ENCODE data around the gene CTSC. TPM values are rescaled to one million over a fixed set of nuclear protein-coding genes. Genes with fewer than 3 reads are reported as not detected.

The CTSC gene
- total and polyA plus RNA-seq, 9 donors: 20.3 to 257 (median 29.2) TPM

DNA sequence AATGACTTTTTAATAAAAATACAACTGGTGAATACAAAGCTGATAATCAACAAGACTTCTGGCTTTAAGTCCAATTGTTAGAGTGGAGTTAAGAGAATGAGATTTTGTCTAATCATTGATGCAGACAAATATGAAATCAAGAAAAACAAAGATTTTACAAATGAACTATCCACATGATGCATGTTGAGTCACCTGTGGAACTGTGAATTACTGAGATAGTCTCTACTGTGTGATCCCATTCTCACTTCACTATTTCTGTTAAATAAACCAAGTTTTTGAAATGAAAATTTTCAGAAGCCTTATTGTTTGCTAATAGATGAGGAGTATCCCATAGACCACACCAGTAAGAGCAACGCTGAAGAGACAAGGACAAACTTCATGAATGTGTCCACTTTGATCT lies 8.4 kb upstream of the CTSC start:
- no peak overlapping the region for H3K27ac ChIP-seq
- 91 to 94% (median 92%) methylated on average over 1 of the region's 1 CpG for WGBS, 3 donors
- intact Hi-C loops (cut with DNase I): no loop called here

GRCh38 chr11:88345408-88345807 lies 7.9 kb upstream of the CTSC start:
- Histone ChIP-seq H3K9me3 (no peaks in the 10 kb centered on the region), H3K27ac (no peak overlapping the region), H3K4me1 (ENCODE audit: insufficient read depth) (no peaks in the 10 kb centered on the region), H3K36me3 (no peaks in the 10 kb centered on the region), H3K27me3 (no peaks in the 10 kb centered on the region), H3K4me3 (no peak overlapping the region)
- intact Hi-C loops (cut with DNase I): no loop called here
- WGBS, 3 donors: 91 to 95% (median 91%) methylated on average over 2 of the region's 2 CpGs
- no peak for DNase-seq
- TF ChIP-seq CTCF (IDR thresholded peaks at IDR 0.05) (no peak), POLR2A (IDR thresholded peaks at IDR 0.05) (no peak), EP300 (IDR thresholded peaks at IDR 0.05) (no peak)

More for the DNA sequence above, 8.4 kb upstream of the CTSC start:
- TF ChIP-seq CTCF (IDR thresholded peaks at IDR 0.05) (no peak), EP300 (IDR thresholded peaks at IDR 0.05) (no peak), POLR2A (IDR thresholded peaks at IDR 0.05) (no peak)
- Histone ChIP-seq H3K9me3 (no peaks in the 10 kb centered on the region), H3K27me3 (no peaks in the 10 kb centered on the region), H3K4me3 (no peak overlapping the region), H3K36me3 (no peaks in the 10 kb centered on the region), H3K4me1 (ENCODE audit: insufficient read depth) (no peaks in the 10 kb centered on the region)
- no peak for DNase-seq

DNA sequence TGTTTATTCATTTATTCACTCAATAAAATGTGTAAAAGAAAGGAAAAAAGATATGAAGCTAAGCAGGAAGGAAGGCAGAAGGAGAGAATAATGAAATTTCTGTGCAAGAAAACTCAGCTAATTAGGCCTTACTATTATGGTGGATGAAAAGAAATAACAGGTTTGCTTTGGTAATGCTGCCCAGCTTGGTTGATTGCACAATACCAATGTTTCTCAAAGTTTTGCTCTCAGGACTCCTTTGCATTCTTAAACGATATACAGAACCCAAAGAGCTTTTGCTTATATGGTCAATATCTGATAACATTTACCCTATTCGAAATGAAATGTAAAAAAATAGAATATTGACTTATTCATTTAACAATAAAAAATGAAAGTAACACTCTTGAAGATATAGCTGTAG lies 7.3 kb upstream of the CTSC start:
- no peak overlapping the region for H3K4me3 ChIP-seq
- no peak for DNase-seq
- no peaks in the 10 kb centered on the region for H3K9me3 ChIP-seq
- H3K4me1 ChIP-seq (ENCODE audit: insufficient read depth): no peaks in the 10 kb centered on the region
- H3K27me3 ChIP-seq: no peaks in the 10 kb centered on the region
- intact Hi-C loops (cut with DNase I): no loop called here
- 76 to 89% (median 77%) methylated on average over 2 of the region's 2 CpGs for WGBS, 3 donors
- no peak for TF ChIP-seq CTCF (IDR thresholded peaks at IDR 0.05)
- no peak for TF ChIP-seq POLR2A (IDR thresholded peaks at IDR 0.05)
- no peak for TF ChIP-seq EP300 (IDR thresholded peaks at IDR 0.05)
- no peak overlapping the region for H3K27ac ChIP-seq
- H3K36me3 ChIP-seq: no peaks in the 10 kb centered on the region

- TF ChIP-seq EP300 (IDR thresholded peaks at IDR 0.05) (no peak), CTCF (IDR thresholded peaks at IDR 0.05) (no peak), POLR2A (IDR thresholded peaks at IDR 0.05) (no peak)
- H3K27ac ChIP-seq: no peak overlapping the region
- H3K4me1 ChIP-seq (ENCODE audit: insufficient read depth): peaks cover 1% of the 10 kb centered on the region
- no peak overlapping the region for H3K4me3 ChIP-seq
- H3K27me3 ChIP-seq: no peaks in the 10 kb centered on the region
- no peaks in the 10 kb centered on the region for H3K9me3 ChIP-seq
- intact Hi-C loops (cut with DNase I): no loop called here
- no peaks in the 10 kb centered on the region for H3K36me3 ChIP-seq
- 79 to 88% (median 81%) methylated on average over 4 of the region's 4 CpGs for WGBS, 3 donors
- DNase-seq: no peak
Observed at GRCh38 chr11:88341522-88342251, 4.2 kb upstream of the CTSC start.

Data from ovary (tissue), 9 donors.